Esophagus (tissue), 2 donors: ENCODE measurements around the gene CD2AP. TPM values are rescaled to one million over a fixed set of nuclear protein-coding genes. Genes with fewer than 3 reads are reported as not detected.

ENCODE experiments used
- H3K27ac ChIP-seq, 2 donors: one replicate each; pipeline ENCODE4 v1.5.1; 2013; ENCODE audit warnings: low read depth in 2 of 2, mild to moderate bottlenecking in 2 of 2, inconsistent platforms in 1 of 2, low read length in 1 of 2, moderate library complexity in 1 of 2
- H3K27me3 ChIP-seq, 2 donors: one replicate each; pipeline ENCODE4 v1.6.1; 2013; ENCODE audit warnings: low read length in 2 of 2, control low read depth in 1 of 2, mild to moderate bottlenecking in 1 of 2; ENCODE audit not compliant: insufficient read depth in 2 of 2, control insufficient read depth in 1 of 2
- H3K36me3 ChIP-seq, 2 donors: one replicate each; pipeline ENCODE4 v1.6.1; 2013; ENCODE audit warnings: low read length in 1 of 2; ENCODE audit not compliant: control insufficient read depth in 2 of 2, insufficient read depth in 2 of 2
- H3K4me1 ChIP-seq, 2 donors: one replicate each; pipeline ENCODE4 v1.6.1; 2013; ENCODE audit warnings: low read length in 1 of 2; ENCODE audit not compliant: control insufficient read depth in 2 of 2, insufficient read depth in 2 of 2
- H3K4me3 ChIP-seq, 2 donors: one replicate each; pipeline ENCODE4 v1.5.1; 2013; ENCODE audit warnings: low read length in 2 of 2, mild to moderate bottlenecking in 2 of 2, low read depth in 1 of 2, moderate library complexity in 1 of 2
- H3K9me3 ChIP-seq, 2 donors: one replicate each; pipeline ENCODE4 v1.6.1; 2013; ENCODE audit warnings: mild to moderate bottlenecking in 2 of 2, low read depth in 1 of 2, low read length in 1 of 2, moderate library complexity in 1 of 2; ENCODE audit not compliant: control insufficient read depth in 2 of 2, insufficient read depth in 1 of 2
- WGBS, 2 donors: extraction: QIAGEN DNeasy Blood & Tissue Kit; methylation state at CpG; one replicate each; pipeline ENCODE4 v1.1.7; 2013; 5-methylcytosine and 5-hydroxymethylcytosine counted together
- polyA plus RNA-seq, 2 donors: library from polyadenylated mRNA; stranded (reverse); fragments of 200-250 nt; gene quantifications; one replicate each; pipeline ENCODE4 v1.2.3, GENCODE V29; 2013
- donor health status: healthy with polysubstance abuse.
- donor health status: Bipolar disorder and iron deficiency.

The CD2AP gene
- polyA plus RNA-seq, 2 donors: 12.9 to 14.8 TPM

DNA sequence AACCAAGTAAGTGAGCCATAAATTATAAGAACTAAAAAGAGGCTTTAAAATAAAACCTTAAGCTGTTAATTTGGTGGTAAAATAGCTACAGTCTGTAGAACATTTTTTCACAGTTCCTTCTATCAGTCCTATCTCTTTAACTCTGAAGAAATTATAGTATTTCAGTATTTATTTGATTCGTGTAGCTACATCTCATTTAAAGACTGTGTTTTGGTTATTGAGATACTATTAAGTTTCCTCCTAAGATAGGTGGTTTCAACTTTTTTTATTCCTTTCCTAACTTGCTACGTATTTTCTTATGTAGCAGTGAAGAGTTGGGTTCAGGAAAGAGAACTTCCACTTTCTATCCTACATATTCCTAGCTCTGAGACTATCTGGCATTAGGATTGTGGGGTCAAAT, 97.2 kb downstream of the CD2AP start:
- 95 to 96% methylated on average over 2 of the region's 2 CpGs for WGBS, 2 donors
- Histone ChIP-seq H3K4me1 (no peaks in the 10 kb centered on the region), H3K4me3 (no peak overlapping the region), H3K36me3 (peaks cover 0 to 3% of the 10 kb centered on the region in 2 donors), H3K9me3 (no peaks in the 10 kb centered on the region), H3K27me3 (no peaks in the 10 kb centered on the region), H3K27ac (no peak overlapping the region)

DNA sequence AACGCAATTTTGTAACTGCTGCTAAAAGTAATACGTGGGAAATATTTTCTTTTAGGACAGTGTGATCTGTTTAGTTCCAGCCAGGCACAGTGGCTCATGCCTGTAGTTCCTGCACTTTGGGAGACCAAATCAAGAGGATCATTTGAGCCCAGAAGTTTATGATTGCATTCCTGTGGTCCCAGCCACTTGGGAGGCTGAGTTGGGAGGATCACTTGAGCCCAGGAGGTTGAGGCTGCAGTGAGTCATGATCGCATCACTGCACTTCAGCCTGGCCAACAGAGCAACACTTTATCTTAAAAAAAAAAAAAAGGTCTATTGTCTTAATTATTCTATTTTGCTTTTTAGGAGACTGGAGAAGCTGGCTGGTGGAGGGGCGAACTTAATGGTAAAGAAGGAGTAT, 101.5 kb downstream of the CD2AP start:
- no peaks in the 10 kb centered on the region for H3K4me1 ChIP-seq
- 98 to 100% methylated on average over 4 of the region's 4 CpGs for WGBS, 2 donors
- H3K4me3 ChIP-seq: no peak overlapping the region
- H3K36me3 ChIP-seq: peaks cover 0 to 3% of the 10 kb centered on the region in 2 donors
- no peak overlapping the region for H3K27ac ChIP-seq
- H3K27me3 ChIP-seq: no peaks in the 10 kb centered on the region
- H3K9me3 ChIP-seq: no peaks in the 10 kb centered on the region

DNA sequence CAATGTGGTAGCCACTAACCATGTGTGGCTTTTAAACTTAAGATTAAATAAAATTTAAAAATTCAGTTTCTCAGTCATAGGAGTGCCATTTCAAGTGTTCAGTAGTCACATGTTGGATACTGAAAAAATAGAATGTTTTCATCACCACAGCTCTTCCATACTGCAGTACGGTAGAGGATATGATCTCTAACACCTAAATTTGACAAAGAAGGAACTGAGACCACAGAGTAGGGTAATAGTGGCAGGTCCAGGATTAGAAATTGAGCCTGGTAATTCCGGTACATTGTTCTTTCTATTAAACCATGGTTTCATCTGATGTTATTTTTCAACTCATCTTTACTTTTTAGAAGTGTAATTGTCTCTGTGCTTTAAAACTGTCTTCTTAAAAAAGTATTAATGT, 104.0 kb downstream of the CD2AP start:
- H3K9me3 ChIP-seq: no peaks in the 10 kb centered on the region
- H3K36me3 ChIP-seq: peaks cover 0 to 3% of the 10 kb centered on the region in 2 donors
- H3K27ac ChIP-seq: no peak overlapping the region
- no peaks in the 10 kb centered on the region for H3K4me1 ChIP-seq
- no peak overlapping the region for H3K4me3 ChIP-seq
- 54 to 72% methylated on average over 2 of the region's 2 CpGs for WGBS, 2 donors
- H3K27me3 ChIP-seq: no peaks in the 10 kb centered on the region

DNA sequence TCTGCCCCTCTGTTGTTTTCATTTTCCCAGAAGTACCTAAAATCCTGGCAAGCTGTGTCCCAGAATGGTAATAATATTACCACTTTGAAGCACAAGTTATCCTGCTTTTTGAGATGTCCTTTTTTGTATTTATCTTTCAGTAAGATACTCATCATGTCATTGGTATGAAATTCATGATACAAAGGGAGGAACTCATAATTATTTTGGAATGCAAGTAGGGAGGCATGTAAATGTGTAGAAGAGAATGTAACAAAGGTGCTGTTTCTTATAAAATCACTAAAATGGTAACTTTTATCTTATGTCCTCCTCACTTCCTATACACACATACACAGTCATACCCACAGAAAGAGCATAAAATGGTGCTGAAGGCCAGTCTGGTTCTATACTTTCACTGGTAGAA, 109.9 kb downstream of the CD2AP start:
- H3K36me3 ChIP-seq: no peaks in the 10 kb centered on the region
- H3K9me3 ChIP-seq: no peaks in the 10 kb centered on the region
- no peaks in the 10 kb centered on the region for H3K27me3 ChIP-seq
- no peaks in the 10 kb centered on the region for H3K4me1 ChIP-seq
- H3K4me3 ChIP-seq: no peak overlapping the region
- no peak overlapping the region for H3K27ac ChIP-seq

DNA sequence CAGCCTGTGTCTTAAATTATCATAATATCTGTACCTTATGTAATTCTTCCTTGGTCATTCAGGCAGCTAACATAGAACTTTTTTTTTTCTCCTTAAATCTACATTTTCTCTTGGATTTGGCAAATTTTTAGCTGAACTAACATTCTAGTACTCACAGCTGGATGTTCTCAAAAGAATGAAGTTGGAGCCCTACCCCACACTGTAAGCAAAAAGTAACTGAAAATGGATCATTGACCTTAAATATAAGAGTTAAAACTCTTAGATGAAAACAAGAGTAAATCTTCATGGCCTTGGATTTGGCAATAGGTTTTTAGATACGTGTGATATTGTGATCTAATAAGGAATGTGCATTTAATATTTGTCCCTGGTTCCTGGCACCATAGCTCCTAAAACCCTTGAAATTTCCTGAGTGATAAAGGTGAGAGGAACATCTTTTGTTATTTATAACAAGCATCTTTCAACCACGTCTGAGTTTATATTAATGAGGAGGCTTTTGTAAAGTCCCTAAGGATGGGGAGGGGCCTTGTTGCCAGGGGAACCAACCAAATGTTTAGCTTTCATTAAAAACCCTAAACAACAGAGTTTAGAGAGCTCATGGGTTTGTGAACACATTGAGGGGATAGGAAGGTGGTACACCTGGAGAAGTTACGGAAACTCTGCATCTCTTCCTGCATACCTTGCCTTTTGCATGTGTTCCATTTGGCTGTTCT, 114.7 kb downstream of the CD2AP start:
- H3K27me3 ChIP-seq: no peaks in the 10 kb centered on the region
- no peak overlapping the region for H3K27ac ChIP-seq
- H3K4me3 ChIP-seq: no peak overlapping the region
- no peaks in the 10 kb centered on the region for H3K9me3 ChIP-seq
- H3K36me3 ChIP-seq: peaks cover 0 to 5% of the 10 kb centered on the region in 2 donors
- H3K4me1 ChIP-seq: no peaks in the 10 kb centered on the region
- 65 to 73% methylated on average over 3 of the region's 3 CpGs for WGBS, 2 donors

DNA sequence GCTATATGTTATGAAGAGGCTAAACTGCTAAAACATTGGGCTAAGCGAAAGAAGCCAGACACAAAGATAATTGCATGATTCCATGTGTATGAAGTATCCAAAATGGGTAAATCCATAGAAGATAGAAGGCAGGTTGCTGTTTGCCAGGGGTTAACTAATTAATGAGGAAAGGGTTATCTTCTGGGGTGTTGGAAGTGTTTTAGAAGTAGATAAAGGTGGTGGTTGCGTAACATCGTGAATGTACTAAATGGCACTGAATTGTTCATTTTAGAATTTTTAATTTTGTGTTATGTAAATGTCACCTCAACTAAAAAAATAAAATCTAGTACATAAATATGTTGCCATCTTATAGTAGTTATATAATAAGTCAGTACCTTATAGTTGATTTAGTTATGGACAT, 116.4 kb downstream of the CD2AP start:
- 95 to 97% methylated on average over 3 of the region's 3 CpGs for WGBS, 2 donors
- Histone ChIP-seq H3K4me1 (no peaks in the 10 kb centered on the region), H3K27me3 (no peaks in the 10 kb centered on the region), H3K27ac (no peak overlapping the region), H3K36me3 (peaks cover 0 to 9% of the 10 kb centered on the region in 2 donors), H3K4me3 (no peak overlapping the region), H3K9me3 (no peaks in the 10 kb centered on the region)

DNA sequence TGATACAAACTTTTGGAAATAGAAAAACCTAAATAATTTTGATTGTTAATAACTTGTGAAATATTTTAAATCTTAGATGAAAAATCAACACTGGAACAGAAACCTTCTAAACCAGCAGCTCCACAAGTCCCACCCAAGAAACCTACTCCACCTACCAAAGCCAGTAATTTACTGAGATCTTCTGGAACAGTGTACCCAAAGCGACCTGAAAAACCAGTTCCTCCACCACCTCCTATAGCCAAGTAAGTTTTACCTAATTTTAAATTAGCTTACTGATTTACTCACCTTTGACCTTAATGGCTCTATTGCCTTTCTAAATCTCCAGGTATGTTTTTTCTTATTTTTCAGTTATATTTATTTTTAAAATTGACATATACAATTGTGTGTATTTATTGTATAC, 118.2 kb downstream of the CD2AP start:
- Histone ChIP-seq H3K4me1 (no peaks in the 10 kb centered on the region), H3K27ac (no peak overlapping the region), H3K27me3 (no peaks in the 10 kb centered on the region), H3K4me3 (no peak overlapping the region), H3K36me3 (peaks cover 0 to 9% of the 10 kb centered on the region in 2 donors), H3K9me3 (no peaks in the 10 kb centered on the region)
- 52 to 61% methylated on average over 1 of the region's 1 CpG for WGBS, 2 donors

DNA sequence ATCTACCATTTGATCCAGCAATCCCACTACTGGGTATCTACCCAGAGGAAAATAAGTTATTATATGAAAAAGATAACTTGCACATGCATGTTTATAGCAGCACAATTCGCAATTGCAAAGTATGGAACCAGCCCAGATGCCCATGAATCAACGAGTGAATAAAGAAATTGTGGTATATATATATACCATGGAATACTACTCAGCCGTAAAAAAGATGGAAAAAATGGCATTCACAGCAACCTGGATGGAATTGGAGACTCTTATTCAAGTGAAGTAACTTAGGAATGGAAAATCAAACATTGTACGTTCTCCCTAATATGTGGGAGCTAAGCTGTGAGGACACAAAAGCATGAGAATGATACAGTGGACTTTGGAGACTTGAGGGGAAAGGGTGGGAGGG, 120.8 kb downstream of the CD2AP start:
- WGBS, 2 donors: 87 to 99% methylated on average over 4 of the region's 4 CpGs
- Histone ChIP-seq H3K4me1 (no peaks in the 10 kb centered on the region), H3K27ac (no peak overlapping the region), H3K36me3 (peaks cover 0 to 7% of the 10 kb centered on the region in 2 donors), H3K9me3 (no peaks in the 10 kb centered on the region), H3K4me3 (no peak overlapping the region), H3K27me3 (no peaks in the 10 kb centered on the region)

DNA sequence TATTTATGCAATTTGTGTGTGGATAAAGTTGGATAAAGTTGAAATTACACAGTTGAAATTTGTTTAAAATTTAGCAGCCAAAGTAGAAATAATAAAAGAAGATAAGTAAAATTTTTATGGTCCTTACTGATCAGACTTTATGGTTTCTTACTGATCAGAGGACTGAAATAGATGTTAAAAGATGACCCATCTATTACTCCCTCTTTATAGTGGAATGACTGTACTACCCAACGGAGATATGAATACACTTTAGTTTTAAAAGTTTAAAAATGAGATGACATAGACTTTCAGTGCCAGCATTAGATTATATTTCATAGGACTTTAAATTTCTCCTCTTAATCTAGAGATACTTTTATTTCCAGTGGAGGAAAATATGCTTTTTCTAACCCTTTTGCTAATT, 121.9 kb downstream of the CD2AP start:
- no peaks in the 10 kb centered on the region for H3K4me1 ChIP-seq
- peaks cover 0 to 7% of the 10 kb centered on the region in 2 donors for H3K36me3 ChIP-seq
- H3K27me3 ChIP-seq: no peaks in the 10 kb centered on the region
- WGBS, 2 donors: 79 to 86% methylated on average over 1 of the region's 1 CpG
- no peak overlapping the region for H3K4me3 ChIP-seq
- no peaks in the 10 kb centered on the region for H3K9me3 ChIP-seq
- H3K27ac ChIP-seq: no peak overlapping the region

DNA sequence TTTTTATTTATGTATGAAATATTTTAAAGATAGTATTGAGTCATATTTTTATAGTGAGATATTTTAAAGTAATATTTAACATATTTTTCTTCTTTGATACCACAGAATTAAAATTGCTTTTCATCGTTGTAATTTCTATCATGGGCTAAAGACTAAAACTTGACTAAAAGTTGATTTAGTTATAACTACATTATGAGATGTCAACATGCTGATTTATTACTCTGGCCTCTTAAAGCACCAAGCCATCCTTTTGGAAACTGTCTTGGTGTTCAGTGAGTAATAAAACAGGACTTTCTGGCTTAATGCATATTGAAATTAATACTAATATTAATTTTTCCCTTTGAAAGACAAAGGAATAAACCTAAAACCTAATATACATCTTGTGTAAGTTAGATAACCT, 125.6 kb downstream of the CD2AP start:
- peaks cover 0 to 2% of the 10 kb centered on the region in 2 donors for H3K36me3 ChIP-seq
- no peaks in the 10 kb centered on the region for H3K27me3 ChIP-seq
- no peaks in the 10 kb centered on the region for H3K4me1 ChIP-seq
- H3K9me3 ChIP-seq: no peaks in the 10 kb centered on the region
- 78 to 79% methylated on average over 1 of the region's 1 CpG for WGBS, 2 donors
- no peak overlapping the region for H3K4me3 ChIP-seq
- H3K27ac ChIP-seq: no peak overlapping the region
